CD4-positive, alpha-beta T cell treated with Interleukin-15 for 1 hour (primary cell): Measurements from ENCODE around the gene CHMP4A.

Source experiments
- DNase-seq: peaks from one replicate; pipeline ENCODE4 v3.0.0-alpha.2; 2020

The CHMP4A gene

DNA sequence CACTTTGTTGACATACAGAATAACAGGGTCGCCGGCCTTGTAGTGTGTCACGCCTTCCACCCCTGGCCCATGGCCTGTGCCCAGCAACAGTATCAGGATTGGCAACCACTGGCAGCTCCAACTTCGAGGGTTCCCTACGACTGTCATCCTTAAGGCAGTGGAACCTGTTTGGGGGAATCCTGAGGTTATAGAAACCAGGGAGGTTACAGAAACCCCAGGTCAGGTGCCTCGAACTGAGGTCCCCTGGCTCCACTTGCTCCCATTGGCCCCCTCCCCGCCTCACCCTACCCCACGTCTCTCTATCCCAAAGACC lies 18.5 kb downstream of the CHMP4A start:
- DNase-seq, result no peak

DNA sequence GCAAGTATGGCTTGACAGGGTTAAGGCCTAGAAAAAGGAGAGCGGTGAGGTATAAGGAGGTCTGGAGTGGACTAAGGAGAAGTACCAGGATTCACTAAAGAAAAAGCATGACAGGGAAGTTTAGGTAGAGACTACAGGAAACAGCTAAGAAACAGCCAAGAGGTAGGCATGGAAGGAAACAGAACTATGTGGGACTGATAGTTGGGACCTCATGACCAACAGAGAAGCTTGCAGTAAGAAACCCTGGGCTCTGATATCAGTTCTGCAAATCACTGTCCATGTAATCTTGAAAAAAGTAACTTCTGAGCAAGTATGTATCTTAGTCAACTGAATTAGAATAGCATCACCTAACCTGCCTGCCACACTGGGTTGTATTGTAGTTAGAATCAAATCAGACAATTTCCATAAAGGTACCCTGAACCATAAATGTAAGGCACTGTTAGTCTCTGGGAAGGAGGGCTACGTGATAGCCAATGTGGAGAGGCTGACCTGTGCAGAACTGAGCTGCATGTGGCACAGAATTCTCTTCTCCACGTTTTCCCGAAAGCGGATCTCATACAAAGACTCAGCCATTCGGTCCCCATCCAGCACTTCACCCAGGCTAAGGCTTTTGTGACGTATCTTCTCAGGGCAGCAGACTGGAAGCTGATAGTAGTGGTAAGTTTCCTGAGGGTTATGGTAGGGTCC lies 19.0 kb downstream of the CHMP4A start:
- DNase-seq, result no peak

DNA sequence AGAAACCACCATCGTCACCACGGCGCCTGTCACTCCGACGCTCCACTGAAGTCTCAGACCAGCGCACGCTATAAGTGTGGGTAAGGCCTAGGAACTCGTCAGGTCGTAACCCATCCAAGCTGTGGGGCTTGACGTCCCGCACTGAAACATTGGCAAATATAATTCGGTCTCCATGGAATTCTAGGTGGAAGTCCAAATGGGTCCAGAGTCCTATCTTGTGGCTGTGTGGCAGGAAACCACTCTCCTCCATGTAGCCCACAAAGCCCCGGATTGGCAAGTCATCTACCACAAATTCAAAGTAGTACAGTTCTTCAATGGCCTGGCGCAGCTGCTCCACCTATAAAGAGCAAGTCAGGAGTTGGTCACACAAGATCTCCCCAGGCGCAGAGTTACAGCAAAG lies 20.4 kb downstream of the CHMP4A start:
- no peak for DNase-seq

DNA sequence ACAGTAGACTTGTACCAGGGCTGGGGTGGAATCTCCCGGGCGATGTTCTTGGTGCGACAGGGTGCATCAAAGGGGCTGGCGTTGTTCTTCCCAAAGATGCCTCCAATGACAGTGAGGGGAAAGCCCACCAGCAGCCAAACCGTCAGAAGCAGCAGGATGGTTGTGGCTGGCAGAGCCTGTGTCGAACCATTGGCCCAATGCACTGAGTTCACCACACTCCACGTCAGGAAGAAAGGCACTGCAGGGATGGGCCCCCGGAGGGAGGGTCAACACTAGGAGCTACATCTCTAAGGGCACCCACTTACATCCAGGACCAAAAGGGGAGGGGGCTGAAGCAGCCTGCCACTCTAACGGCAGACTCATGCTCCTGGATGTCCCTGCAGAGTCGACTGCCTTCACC lies 22.9 kb downstream of the CHMP4A start:
- DNase-seq, result no peak

GRCh38 chr14:24189460-24189859 lies 23.8 kb downstream of the CHMP4A start:
- DNase-seq, result no peak

DNA sequence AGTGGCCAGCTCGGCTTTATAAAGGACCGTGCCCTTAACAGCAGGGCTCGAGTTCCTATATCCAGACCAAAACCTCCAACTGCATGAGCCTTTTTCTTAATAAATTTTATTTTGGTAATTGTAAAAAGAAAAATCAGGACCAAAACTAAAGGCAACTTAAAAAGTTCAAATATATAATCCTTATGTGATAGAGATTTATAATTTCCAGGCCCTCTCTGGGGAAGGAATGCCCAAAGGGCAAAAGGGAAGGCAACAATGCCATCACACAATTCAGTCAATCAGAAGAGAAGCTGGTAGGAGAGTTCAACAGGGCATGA lies 24.3 kb downstream of the CHMP4A start:
- no peak for DNase-seq

GRCh38 chr14:24188251-24189058 lies 24.8 kb downstream of the CHMP4A start, which contains the start of gene IPO4:
Gene IPO4 (minus strand): TSS chr14:24188816. CDS start chr14:24188787, 29 bp downstream.
- DNase-seq, result peak; percentile 96

GRCh38 chr14:24187539-24187915 lies 25.8 kb downstream of the CHMP4A start:
- no peak for DNase-seq

GRCh38 chr14:24186831-24187538 lies 26.3 kb downstream of the CHMP4A start:
- no peak for DNase-seq

DNA sequence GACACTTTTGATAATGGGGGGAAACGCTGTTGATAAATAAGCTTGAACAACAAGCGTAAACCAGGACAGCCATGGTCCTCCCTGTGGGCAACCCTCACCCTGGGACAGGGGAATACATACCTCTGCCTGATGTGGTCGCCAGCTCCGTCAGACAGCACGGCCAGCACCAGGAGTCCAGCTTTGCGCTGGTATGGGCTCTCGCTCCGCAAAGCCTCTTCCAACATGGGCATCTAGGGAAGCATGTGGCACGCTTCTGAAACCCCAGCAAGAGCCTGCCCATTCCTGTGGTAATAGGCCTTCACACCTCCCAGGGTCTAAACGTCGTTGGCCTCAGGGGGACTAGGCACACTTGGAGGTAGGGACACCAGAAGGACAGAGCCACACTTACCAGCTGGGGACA lies 27.5 kb downstream of the CHMP4A start:
- DNase-seq, result no peak

DNA sequence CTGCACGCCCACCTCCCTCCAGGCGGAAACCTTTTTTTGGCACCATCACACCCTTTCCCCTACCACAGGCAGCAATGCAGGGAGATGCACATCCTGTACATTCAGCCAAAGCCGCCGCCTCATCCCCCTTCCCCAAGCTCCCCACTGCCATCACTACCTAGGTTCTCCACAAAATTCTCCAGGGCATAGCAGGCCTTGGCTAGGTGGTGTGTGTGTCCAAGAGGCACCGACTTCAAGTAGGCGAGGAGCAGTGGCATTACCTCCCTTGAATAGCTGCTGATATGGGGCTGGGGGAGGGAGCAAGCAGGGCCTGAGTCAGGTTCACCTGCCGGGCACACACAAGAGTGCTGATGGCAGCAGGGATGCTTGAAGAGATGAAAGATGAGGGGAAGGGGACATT lies 28.3 kb downstream of the CHMP4A start:
- DNase-seq, result no peak

GRCh38 chr14:24184104-24184970 lies 29.0 kb downstream of the CHMP4A start:
- no peak for DNase-seq

- no peak for DNase-seq
Observed at GRCh38 chr14:24183014-24183481, 30.2 kb downstream of the CHMP4A start.

GRCh38 chr14:24182110-24182882 lies 31.0 kb downstream of the CHMP4A start:
- no peak for DNase-seq

- no peak for DNase-seq
Observed at GRCh38 chr14:24181371-24182077, 31.8 kb downstream of the CHMP4A start.

- DNase-seq, result no peak
Observed at GRCh38 chr14:24179961-24180796, 33.1 kb downstream of the CHMP4A start.

DNA sequence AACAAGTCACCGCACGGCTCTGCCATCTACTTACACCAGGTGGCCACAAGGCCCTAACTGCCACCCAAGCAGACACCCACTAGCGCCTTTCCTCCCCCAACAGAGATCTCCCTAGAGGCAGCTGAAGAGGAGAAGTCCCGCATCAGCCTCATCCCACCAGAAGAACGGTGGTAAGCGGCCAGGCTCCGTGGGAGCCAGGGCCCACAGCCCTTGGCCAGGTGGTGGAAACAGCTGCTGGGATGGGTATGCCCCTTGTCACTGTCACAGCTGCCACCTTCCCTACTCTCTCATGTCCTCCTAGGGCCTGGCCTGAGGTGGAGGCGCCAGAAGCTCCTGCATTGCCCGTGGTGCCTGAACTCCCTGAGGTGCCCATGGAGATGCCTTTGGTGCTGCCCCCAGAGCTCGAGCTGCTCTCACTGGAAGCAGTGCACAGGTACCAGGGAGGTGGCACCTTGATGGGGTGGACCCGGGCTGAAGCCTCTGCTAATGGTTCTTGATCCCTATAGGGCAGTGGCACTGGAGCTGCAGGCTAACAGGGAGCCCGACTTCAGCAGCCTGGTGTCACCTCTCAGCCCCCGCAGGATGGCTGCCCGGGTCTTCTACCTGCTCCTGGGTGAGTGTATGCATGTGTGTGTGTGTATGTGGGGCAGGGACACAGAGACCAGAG lies 33.9 kb downstream of the CHMP4A start:
- DNase-seq, result no peak

DNA sequence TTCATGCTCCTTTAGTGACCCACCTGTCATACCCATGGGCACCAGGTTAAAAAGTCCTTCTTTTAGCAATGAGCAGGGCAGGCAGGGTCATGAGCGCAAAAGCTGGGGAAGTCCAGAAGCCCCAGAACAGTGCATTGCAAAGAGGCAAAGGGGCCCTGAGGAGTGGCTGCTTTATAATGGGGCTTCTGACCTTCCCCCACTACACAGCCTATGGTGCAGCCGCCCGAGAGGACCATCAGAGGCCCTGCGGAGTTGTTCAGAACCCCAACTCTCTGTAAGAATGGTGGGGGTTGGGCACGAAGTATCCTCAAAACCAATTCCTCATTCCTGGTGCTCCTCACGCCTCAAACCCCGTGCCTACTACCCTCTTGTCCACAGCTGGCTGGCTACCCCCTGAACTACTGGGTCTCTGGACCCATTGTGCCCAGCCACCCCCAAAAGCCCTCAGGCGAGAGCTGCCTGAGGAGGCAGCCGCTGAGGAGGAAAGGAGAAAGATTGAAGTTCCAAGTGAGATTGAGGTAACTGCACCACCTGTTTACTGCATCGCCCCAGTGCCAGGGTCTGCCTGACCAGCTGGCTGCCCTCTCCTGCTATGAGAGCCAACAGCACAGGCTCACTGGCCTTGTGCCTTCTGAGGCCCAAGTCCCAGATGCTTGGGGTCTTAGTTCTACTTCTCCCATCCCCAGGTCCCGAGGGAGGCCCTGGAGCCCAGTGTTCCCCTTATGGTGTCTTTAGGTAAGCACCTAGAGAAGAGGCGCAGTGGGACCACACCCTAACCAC lies 34.7 kb downstream of the CHMP4A start:
- no peak for DNase-seq

GRCh38 chr14:24177891-24178290 lies 35.4 kb downstream of the CHMP4A start:
- no peak for DNase-seq
